Peyer's patch (tissue), 4 donors: ENCODE results near the gene RBM19. TPM values are rescaled to one million over a fixed set of nuclear protein-coding genes. Genes with fewer than 3 reads are reported as not detected.

Experiments used
- DNase-seq, 3 donors: peaks; one replicate each; pipeline ENCODE4 v3.0.0-alpha.2; 2017 to 2019
- H3K27ac ChIP-seq, 4 donors: fragments of 200-600 bp; sonication (generic); one replicate each; pipeline ENCODE4 v1.5.1; 2016 to 2019
- H3K27me3 ChIP-seq, 2 donors: fragments of 200-600 bp; sonication (generic); one replicate each; pipeline ENCODE4 v1.5.1; 2019
- H3K36me3 ChIP-seq, 3 donors: fragments of 200-600 bp; sonication (generic); one replicate each; pipeline ENCODE4 v1.5.1; 2016 to 2019
- H3K4me1 ChIP-seq, 4 donors: fragments of 200-600 bp; sonication (generic); one replicate each; pipeline ENCODE4 v1.5.1; 2016 to 2019
- H3K4me3 ChIP-seq, 4 donors: fragments of 200-600 bp; sonication (generic); 1 replicate in 3 of 4; 2 replicates in 1 of 4; pipeline ENCODE4 v1.5.1; 2016 to 2019; ENCODE audit warnings: mild to moderate bottlenecking in 1 of 4
- H3K9me3 ChIP-seq, 4 donors: fragments of 200-600 bp; sonication (generic); one replicate each; pipeline ENCODE4 v1.5.1; 2016 to 2019; ENCODE audit warnings: mild to moderate bottlenecking in 1 of 4
- CTCF ChIP-seq, 6 experiments: fragments of 450-650 bp in 4 of 6; fragments of 200-600 bp in 2 of 6; sonication (generic) in 1 of 6; IDR thresholded peaks; one replicate each; pipeline ENCODE4 v1.5.1; 2017 to 2019; ENCODE audit warnings: antibody characterized with exemption in 6 of 6, mild to moderate bottlenecking in 3 of 6, moderate library complexity in 1 of 6
- POLR2A ChIP-seq, 2 donors: fragments of 450-650 bp; IDR thresholded peaks; one replicate each; pipeline ENCODE4 v1.5.1; 2017; ENCODE audit warnings: antibody characterized with exemption in 2 of 2, mild to moderate bottlenecking in 2 of 2, moderate library complexity in 2 of 2
- total RNA-seq, 4 donors: library from RNA; depleted of rRNA; stranded (reverse); fragments of >200 nt; gene quantifications; one replicate each; pipeline ENCODE4 v1.1.0, GENCODE V29; 2016

The RBM19 gene
- total RNA-seq, 4 donors from 2014 or later: 20.7 to 178 (median 48.0) TPM

DNA sequence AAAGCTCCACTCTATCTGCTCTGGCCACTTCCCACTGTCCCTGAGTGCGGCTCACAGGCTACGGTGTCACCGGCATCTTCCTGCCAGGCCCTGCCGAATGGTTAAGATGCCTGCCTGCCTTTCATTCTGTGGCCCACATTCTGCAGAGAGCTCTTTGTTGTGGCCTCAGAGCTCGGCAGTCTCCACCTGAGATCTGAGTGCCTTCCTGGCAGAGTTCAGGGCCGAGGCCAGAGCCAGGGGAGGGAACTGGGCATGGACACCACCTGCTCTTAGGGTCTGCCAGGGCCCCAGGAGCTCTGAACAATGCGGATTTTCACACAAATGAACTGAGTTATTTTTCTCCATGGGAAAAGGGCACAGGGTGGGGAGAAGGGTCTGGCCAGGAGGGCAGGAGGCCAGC, 127.2 kb downstream of the RBM19 start:
- peaks cover 0 to 9% (median 0%) of the 10 kb centered on the region in 3 donors for H3K36me3 ChIP-seq
- H3K4me3 ChIP-seq: no peak overlapping the region
- H3K27ac ChIP-seq: no peak overlapping the region
- no peak for TF ChIP-seq POLR2A (IDR thresholded peaks at IDR 0.05)
- TF ChIP-seq CTCF (IDR thresholded peaks at IDR 0.05): no peak
- H3K9me3 ChIP-seq: no peaks in the 10 kb centered on the region
- no peak for DNase-seq
- H3K4me1 ChIP-seq: no peaks in the 10 kb centered on the region
- H3K27me3 ChIP-seq: no peaks in the 10 kb centered on the region

- H3K4me3 ChIP-seq: no peak overlapping the region
- H3K27ac ChIP-seq: no peak overlapping the region
- TF ChIP-seq CTCF (IDR thresholded peaks at IDR 0.05) (no peak), POLR2A (IDR thresholded peaks at IDR 0.05) (no peak)
- no peak for DNase-seq
- H3K9me3 ChIP-seq: no peaks in the 10 kb centered on the region
- no peaks in the 10 kb centered on the region for H3K27me3 ChIP-seq
- no peaks in the 10 kb centered on the region for H3K36me3 ChIP-seq
- no peaks in the 10 kb centered on the region for H3K4me1 ChIP-seq
These were observed 128.4 kb downstream of the RBM19 start for GRCh38 chr12:113837528-113838296.

DNA sequence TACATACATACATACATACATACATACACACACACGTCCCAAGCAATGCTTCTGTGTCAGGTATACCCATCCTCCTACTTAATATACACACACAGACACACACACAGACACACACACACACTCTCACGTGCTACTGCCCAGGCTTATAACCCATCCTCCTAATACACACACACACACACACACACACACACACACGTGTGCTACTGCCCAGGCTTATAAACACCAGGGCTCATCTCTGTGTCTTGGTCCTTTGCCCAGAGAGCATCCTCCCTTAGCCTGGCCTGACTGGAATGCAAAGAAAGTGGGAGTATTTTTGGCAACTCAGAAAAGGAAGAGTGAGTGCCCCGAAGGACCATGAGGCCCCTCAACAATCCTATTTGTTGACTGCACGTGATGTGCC, 129.0 kb downstream of the RBM19 start:
- no peaks in the 10 kb centered on the region for H3K9me3 ChIP-seq
- H3K4me1 ChIP-seq: no peaks in the 10 kb centered on the region
- no peak for DNase-seq
- H3K27ac ChIP-seq: no peak overlapping the region
- no peak for TF ChIP-seq CTCF (IDR thresholded peaks at IDR 0.05)
- no peak for TF ChIP-seq POLR2A (IDR thresholded peaks at IDR 0.05)
- no peaks in the 10 kb centered on the region for H3K36me3 ChIP-seq
- H3K4me3 ChIP-seq: no peak overlapping the region
- H3K27me3 ChIP-seq: no peaks in the 10 kb centered on the region

- TF ChIP-seq CTCF (IDR thresholded peaks at IDR 0.05) (no peak), POLR2A (IDR thresholded peaks at IDR 0.05) (no peak)
- no peaks in the 10 kb centered on the region for H3K36me3 ChIP-seq
- DNase-seq: no peak
These were observed 130.2 kb downstream of the RBM19 start for GRCh38 chr12:113835896-113836295.

DNA sequence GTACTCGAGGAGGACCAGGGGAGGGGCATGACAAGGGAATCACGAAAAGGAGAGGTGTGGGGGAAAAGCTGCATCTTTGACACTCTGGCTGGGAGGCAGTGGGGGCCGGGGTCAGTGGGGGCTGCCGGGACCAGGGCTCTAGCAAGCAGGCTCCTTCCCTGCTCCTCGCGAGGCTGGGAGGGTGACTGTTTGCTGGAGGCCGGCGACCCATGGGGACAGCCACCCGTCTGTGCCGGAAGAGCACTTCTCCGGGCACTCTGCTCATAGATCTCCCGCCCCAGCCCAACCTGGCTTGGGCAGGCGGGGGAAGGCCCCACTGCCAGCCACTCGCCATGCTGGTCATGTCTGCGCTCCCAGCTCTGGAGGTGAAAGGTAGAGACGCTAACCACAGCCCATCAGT, 130.7 kb downstream of the RBM19 start:
- Histone ChIP-seq H3K4me1 (no peaks in the 10 kb centered on the region), H3K27ac (no peak overlapping the region), H3K4me3 (no peak overlapping the region), H3K27me3 (no peaks in the 10 kb centered on the region), H3K9me3 (no peaks in the 10 kb centered on the region), H3K36me3 (no peaks in the 10 kb centered on the region)
- DNase-seq: no peak
- TF ChIP-seq POLR2A (IDR thresholded peaks at IDR 0.05): no peak
- TF ChIP-seq CTCF (IDR thresholded peaks at IDR 0.05): no peak

More at GRCh38 chr12:113835896-113836295, 130.2 kb downstream of the RBM19 start:
- no peaks in the 10 kb centered on the region for H3K27me3 ChIP-seq
- no peaks in the 10 kb centered on the region for H3K4me1 ChIP-seq
- H3K27ac ChIP-seq: no peak overlapping the region
- H3K4me3 ChIP-seq: no peak overlapping the region
- H3K9me3 ChIP-seq: no peaks in the 10 kb centered on the region
